GM19099 (cell line): ENCODE measurements around the gene KDM2B.

Source experiments
- POLR2A ChIP-seq: IDR thresholded peaks from 3 replicates; pipeline ENCODE4 v1.6.1; 2011; ENCODE audit warnings: low read depth; ENCODE audit not compliant: insufficient read length; ENCODE audit errors: extremely low read depth

Gene KDM2B

GRCh38 chr12:121430833-121431415 lies 149.9 kb downstream of the KDM2B start:
- no peak for TF ChIP-seq POLR2A

- no peak for TF ChIP-seq POLR2A
Measured at GRCh38 chr12:121428883-121429282, 151.9 kb downstream of the KDM2B start.

GRCh38 chr12:121427556-121428050 lies 153.2 kb downstream of the KDM2B start:
- TF ChIP-seq POLR2A = no peak

- TF ChIP-seq POLR2A = no peak
Measured at GRCh38 chr12:121424624-121424975, 156.2 kb downstream of the KDM2B start.

- no peak for TF ChIP-seq POLR2A
Measured at GRCh38 chr12:121423682-121424623, 156.9 kb downstream of the KDM2B start.

- peak; percentile 13 for TF ChIP-seq POLR2A
Measured at GRCh38 chr12:121423253-121423652, 157.6 kb downstream of the KDM2B start.

GRCh38 chr12:121420109-121420508 lies 160.7 kb downstream of the KDM2B start:
- TF ChIP-seq POLR2A = no peak

- no peak for TF ChIP-seq POLR2A
Measured at GRCh38 chr12:121417847-121418246, 163.0 kb downstream of the KDM2B start.

GRCh38 chr12:121413917-121414316 lies 166.9 kb downstream of the KDM2B start:
- no peak for TF ChIP-seq POLR2A

GRCh38 chr12:121405211-121405610 lies 175.6 kb downstream of the KDM2B start:
- TF ChIP-seq POLR2A = no peak

- no peak for TF ChIP-seq POLR2A
Measured at GRCh38 chr12:121404734-121405133, 176.1 kb downstream of the KDM2B start.

GRCh38 chr12:121403721-121404120 lies 177.1 kb downstream of the KDM2B start:
- no peak for TF ChIP-seq POLR2A

- peak; percentile 56 for TF ChIP-seq POLR2A
Measured at GRCh38 chr12:121400332-121401139, 180.3 kb downstream of the KDM2B start.

- peak; percentile 99 for TF ChIP-seq POLR2A
Measured at GRCh38 chr12:121399391-121400331, 181.2 kb downstream of the KDM2B start, which contains the start of gene RNF34. Gene RNF34 (plus strand): TSS chr12:121400118. CDS start chr12:121400213, 95 bp downstream.
